Renal cortex interstitium (tissue), 11 donors: ENCODE data around the gene CLTB. TPM values are rescaled to one million over a fixed set of nuclear protein-coding genes. Genes with fewer than 3 reads are reported as not detected.

Source experiments
- DNase-seq, 11 donors: peaks; one replicate each; pipeline ENCODE4 v3.0.0-alpha.2; 2013; ENCODE audit warnings: low read depth in 9 of 11, low spot score in 4 of 11; ENCODE audit errors: extremely low read depth in 1 of 11
- polyA plus RNA-seq, 3 donors: library from polyadenylated mRNA; unstranded; fragments of 120-200 nt; gene quantifications; one replicate each; pipeline ENCODE4 v1.2.1, GENCODE V29; 2013; ENCODE audit not compliant: insufficient read length in 3 of 3

CLTB gene
- polyA plus RNA-seq, 3 donors = 46.6 to 57.0 (median 54.7) TPM

DNA sequence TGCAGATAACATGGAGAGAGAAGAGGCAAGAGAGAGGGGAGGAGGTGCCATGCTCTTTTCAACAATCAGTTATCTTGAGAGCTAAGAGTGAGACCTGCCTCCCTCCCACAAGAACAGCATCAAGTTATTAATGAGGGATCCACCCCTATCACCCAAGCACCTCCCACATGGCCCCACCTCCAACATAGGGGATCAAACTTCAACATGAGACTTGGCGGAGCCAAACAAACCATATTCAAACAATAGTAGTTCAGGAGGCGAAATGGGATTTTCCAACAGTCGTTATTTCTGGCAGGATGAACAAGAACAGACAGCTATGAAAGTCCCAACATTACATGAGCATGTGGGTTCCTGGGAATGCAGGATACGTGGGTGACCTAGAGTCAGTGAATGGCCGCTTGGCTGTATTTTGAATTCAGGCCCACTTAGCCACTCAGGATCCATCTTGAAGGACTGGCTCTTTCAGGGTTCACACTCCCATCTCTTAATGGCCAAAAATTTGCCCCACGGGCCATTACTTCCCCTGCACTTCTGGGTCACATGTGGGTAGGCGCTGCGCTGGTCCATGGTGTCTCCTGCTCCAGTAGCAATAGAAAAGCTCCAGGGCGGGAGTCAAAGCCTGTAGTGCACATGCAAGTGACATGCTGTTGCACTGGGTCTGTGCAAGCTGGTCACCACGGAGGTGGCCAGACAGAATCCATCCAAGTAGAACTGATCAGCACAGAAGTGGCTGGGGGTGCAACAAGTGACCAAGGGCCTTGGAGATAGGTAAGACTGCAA, 24.8 kb upstream of the CLTB start:
- no peak for DNase-seq

DNA sequence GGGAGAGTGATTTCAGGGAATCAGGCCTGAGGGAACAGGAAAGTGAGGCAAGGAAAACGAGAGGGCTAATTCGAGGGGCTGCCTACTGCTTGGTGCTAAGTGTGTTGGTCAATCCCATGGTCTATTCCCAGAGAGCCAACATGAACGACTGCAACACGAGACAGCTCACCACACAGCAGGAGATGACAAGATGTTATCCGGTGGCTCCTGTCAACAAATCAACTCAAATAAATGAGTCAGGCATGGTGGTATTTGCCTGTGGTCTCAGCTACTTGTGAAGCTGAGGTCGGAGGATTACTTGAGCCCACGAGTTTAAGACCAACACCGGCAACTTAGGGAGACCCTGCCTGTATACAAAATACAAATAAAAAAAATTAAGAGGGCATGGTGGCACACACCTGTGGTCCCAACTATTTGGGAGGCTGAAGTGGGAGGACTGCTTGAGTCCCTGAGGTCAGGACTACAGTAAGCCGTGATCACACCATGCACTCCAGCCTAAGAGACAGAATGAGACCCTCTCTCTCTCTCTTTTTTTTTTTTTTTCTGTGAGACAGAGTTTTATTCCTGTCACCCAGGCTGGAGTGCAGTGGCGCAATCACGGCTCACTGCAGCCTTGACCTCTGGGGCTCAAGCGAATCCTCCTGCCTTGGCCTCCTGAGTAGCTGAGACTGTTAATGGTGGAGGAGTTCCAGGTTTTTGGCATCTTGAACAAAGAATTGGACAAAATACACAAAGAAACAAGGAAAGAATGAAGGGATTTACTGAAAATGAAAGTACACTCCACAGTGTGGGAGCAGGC, 22.8 kb upstream of the CLTB start:
- no peak for DNase-seq

DNA sequence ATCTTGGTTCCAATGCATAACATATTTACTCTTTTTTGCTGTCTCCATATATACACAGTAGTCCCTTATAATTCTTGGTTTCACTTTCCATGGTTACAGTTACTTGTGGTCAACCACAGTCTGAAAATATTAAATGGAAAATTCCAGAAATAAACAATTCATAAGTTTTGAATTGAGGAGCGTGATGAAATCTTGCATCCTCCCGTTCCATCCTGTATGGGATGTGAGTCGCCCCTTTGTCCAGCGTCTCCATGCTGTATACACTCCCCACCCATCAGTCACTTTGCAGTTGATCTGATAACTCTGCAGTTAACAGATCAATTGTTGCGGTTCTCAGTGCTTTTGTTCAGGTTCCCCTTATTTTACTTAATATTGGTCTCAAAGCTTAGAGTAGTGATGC, 20.3 kb upstream of the CLTB start:
- no peak for DNase-seq

DNA sequence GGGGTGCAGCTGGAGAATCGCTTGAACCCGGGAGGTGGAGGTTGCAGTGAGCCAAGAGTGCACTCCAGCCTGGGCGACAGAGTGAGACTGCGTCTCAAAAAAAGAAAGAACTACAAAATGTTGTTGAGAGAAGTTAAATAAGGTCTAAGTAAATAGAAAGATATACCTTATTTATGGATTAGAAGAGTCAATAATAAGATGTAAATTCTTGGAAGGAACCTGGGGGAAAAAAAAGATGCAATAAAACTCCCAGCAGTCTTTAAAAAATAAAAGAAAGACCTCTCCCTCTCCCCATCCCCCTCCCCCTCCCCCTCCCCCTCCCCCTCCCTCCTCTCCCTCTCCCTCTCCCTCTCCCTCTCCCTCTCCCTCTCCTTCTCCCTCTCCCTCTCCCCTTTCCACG, 16.4 kb upstream of the CLTB start:
- no peak for DNase-seq

DNA sequence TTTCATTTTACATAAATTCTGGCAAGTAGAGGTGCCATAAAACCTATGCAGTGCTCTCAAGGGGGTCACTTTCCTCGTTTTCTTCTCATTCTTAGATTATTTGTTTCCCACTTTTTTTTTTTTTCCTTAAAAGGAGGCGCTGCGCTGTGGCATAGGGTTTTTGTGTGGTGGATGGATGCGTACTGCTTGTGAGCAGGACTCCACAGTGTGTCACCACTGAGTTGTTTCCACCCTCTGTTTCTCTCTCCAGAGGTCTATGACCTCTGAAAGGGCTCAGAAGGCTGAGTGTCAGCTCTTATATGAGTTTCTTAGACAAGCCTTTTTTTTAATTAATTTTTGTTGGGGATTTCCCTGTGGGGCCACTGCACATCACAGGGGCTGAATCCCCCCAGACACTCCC, 13.6 kb upstream of the CLTB start:
- DNase-seq = no peak

DNA sequence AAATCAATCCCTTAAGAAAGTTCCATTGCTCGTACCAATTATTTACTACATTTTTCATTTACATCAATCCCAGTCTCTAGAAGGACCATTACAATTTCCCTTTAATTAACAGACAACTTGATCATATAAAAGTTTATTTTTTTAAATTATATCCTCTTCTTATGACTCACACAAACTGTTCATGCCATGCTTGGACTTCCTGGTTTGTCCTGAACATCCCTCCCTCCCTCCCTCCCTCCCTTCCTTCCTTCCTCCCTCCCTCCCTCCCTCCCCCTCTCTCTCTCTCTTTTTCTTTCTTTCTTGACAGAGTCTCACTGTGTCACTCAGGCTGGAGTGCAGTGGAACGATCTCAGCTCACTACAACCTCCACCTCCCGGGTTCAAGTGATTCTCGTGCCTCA, 11.6 kb upstream of the CLTB start:
- DNase-seq = no peak

DNA sequence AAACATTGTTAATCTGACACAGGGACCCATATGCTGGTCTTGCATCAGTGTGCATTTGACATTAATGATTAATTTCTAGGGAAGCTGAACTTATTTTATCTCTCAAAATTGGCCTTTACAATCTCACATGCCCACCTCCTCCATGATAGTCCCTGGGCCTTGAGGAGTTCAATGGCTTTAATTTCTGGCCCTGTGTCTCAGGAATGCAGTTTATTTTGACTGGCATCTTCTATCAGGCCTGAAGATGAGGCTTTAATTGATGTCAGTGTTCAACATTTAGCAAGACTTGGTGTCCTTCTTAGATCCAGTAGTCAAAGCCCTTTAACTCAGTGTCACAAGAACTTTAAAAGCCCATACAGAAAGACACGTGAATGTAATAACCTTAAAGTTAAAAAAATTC, 10.5 kb upstream of the CLTB start:
- no peak for DNase-seq

DNA sequence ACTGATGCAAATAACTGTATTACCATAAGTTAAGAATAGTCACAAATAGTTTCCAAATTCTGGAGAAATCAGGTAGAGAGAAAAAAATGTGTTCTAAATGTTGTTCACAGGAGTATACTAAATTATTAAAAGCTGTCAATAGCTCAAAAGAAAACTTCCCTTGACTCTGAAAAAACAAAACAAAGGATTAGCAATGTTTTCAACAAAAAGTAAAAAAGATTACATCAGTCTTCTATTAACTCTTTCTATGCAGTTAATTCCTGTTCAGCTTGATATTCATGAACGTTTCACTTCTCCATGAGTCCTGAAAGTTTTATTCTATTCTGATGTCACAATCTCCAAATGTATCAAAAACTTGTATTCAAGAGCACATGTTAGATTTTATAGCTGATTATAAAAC, 9.5 kb upstream of the CLTB start:
- DNase-seq = no peak

DNA sequence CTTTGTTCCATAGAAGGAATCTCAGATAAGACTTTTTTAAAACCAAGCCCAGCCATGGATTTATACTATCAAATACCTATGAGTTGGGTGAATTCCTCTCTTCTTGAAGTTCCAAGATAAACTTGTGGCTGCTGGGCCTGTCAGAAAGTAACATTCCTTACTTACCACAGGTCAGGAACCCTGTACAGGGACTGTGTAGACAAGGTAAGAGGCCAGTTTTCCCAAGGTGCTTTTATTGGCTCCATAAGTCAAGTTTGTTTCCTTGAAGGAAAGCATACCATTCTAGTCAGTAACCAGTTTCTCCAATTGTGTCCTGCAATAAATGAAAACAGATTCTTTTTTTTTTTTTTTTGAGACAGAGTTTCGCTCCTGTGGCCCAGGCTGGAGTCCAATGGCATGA, 8.8 kb upstream of the CLTB start:
- DNase-seq = peak in 2 of 11 donors; percentile 15 to 22

DNA sequence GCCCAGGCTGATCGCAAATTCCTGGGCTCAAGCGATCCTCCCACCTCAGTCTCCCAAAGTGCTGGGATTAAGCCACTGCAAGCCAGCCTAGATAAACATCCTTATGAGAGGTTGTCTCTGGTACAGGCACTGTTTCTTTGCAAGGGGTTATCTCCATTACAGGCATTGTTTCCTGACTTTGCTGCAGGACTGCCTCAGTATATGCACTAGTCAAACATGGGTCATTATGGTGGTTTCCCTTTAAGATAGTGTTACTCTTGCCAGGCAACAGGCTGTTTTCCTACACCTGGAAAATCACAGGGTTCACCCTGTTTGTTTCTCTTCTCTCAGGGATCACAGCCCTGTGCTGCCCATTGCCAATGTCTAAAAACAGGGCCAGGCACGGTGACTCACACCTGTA, 7.8 kb upstream of the CLTB start:
- no peak for DNase-seq

DNA sequence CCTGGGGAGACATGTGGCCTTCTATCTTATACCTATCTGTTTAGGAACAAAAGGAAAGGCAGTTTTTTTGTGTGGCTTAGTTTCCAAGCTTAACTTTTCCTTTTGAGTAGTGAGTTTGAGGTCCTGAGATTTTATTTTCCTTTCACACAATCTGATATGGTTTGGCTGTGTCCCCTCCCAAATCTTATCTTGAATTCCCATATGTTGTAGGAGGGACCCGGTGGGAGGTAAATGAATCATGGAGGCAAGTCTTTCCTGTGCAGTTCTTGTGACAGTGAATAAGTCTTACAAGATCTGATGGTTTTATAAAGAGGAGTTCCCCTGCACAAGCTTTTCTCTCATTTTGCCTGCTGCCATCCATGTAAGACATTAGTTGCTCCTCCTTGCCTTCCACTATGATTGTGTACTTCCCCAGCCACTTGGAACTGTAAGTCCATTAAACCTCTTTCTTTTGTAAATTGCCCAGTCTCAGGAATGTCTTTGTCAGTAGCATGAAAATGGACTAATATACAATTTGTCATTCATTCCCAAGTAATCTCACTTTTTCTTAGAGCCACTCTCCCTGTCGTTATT, 4.7 kb upstream of the CLTB start:
- no peak for DNase-seq

DNA sequence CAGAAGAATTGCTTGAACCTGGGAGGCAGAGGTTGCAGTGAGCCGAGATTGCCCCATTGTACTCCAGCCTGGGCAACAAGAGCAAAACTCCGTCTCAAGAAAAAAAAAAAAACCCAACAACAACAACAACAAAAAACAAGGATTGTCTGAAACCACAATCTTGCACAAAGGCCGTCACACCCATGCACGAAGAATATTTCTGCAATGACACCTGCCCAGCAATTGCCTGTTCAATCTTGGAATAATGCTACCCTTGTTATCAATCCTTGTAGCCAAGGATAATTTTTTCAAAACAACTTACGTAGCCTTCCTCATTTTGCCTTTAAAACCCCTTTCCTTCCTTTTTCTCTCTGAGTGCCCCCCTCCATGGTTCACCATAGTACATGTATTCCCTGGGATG, 3.7 kb upstream of the CLTB start:
- no peak for DNase-seq

DNA sequence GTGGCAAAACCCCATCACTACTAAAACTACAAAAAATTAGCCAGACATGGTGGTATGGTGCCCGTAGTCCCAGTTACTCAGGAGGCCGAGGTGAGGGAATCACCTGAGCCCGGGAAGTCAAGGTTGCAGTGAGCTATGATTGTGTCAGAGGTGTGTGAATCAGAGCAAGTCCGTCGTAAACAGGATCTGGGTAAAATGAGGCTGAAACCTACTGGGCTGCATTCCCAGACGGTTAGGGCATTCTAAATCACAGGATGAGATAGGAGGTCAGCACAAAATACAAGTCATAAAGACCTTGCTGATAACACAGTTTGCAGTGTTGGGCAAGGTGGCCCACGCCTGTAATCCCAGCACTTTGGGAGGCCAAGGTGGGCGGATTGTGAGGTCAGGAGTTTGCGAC, 1.9 kb upstream of the CLTB start:
- DNase-seq = no peak

DNA sequence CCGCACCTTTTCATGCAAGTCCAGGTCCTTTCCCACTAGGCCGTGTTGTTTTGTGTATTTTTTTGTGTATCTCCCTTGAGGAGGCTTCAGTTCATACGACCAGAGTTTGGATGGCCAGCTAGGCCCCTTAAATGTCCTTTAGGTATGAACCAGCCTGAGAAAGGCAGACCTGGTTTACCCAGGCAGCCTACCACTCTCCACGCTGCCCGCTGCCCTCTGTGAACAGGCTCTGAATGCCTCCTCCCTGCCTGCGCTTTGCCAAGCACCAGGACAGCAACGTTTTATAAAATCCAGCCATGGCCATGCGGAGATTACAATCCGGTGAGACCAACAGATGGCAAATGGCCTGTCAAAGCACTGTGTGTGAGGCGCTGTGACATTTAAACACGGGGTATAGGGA, 626 bp upstream of the CLTB start:
- no peak for DNase-seq

DNA sequence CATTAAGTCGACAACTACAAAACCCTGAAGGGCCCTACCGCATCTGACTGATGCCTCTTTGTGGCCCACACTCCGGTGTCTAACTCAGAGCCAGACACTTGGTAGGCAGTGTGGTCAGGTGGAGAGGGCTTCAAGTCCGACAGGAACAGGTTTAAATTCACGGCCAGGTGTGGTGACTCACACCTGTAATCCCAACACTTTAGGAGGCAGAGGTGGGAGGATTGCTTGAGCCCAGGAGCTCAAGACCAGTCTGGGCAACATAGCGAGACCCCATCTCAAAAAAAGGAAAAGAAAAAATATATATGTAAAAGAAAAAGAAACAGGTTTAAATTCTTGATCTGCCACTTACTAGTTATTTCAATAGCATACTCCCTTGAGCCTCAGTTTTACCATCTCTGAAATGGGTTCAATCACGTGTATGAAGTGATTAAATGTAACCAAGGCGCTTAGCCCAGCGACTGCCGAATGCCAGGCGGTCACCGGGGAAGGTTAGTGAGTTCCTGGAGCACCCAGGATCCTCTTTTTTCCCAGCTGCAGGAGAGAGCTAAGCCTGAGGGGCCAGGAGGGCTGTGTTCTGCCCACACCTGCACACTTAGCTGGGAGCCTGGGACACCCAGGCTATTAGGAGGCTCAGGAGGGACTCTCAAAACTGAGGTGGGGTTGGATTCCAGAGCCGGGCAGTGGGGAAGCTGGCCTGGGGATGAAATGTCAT, 943 bp downstream of the CLTB start:
- peak in 2 of 11 donors; percentile 6 to 11 for DNase-seq

DNA sequence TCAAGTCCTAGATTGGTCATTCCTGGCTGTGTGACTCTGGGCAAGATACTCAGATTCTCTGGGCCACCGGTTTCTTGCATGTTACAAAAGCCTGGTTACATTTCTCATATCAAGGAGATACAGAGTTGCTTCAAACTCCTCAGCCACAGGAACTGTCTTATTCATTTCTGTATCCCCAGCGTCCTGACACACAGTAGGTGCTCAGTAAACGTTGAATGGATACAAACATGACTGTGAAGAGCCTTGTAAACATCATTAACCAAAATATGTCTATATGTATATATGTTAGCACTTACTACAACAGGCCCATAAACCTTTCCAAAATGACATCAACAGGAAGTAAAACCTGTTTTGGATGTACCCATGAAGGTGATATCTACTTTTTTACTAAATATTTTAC, 1.6 kb downstream of the CLTB start:
- no peak for DNase-seq

DNA sequence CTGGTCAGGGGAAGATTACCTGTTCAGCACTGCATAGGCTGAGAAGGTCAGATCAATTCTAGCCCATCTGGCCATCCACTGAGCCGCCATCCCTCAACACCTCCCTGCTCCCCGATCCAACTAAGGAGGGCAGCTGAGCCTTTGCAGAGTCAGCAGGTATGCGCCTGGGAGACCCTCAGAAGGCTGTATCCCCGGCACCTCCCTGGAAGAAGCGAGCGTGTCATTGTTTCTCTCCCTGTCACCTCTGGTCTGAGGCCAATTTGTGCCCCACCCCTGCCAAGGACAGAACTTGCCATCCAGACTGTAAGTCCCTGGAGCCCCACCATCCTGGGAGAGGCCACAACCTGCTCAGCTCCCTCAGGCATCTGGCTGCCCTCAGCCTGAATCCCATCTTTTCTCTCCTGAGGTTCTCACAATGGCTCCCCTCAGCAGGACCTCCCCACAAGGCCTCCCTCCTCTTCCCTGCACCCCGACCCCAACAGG, 2.6 kb downstream of the CLTB start:
- DNase-seq = no peak

DNA sequence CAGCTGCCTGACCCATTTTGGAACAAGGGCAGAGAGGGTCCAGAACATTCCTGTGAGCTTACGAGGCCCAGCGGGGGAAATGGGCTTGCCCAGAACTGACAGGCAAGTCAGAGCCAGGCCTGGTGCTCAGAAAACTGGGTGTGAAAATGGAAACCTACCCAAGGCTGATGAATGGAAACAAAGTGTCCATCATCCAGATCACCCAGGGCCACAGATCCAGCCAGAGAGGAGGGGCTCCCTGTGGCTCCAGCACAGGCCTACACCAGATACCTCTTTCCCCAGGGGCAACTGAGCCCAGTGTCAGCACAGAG, 3.1 kb downstream of the CLTB start:
- no peak for DNase-seq

DNA sequence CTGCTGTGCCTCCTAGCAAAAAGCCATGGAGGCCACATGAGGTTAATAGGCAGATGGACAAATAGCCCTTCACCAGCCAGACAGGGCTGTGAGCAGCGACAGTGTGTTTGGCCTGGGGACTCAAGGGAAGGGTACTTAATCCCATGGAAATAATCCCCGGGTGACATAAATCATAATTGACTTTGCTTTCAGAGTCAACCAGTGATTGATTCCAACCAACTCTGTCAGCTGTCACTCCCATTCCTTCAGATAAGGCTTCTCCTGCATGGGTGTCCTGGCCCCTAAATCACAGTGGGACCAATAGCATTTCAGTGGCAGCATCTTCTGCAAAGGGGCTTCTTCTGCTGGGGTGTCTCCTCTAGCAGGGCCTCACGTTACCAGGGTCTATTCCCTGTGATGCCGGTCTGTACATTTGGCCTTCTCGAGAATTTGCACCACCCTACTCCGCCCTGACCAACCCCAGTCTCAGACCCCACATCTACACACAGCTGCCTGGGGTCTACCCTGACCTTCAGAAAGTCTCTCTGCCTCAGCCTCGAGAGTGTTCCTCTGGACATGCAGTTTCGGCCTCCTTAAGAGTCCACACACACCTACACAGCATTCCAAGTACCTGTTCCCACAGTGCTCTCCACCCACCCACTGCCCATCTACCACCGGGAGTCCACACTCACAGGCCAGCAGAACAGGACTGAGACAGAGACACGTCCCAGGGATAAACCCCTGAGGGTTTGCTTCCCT, 3.7 kb downstream of the CLTB start:
- DNase-seq = no peak
